Small intestine (tissue), 7 donors: ENCODE data around the gene GGN. TPM values are rescaled to one million over a fixed set of nuclear protein-coding genes. Genes with fewer than 3 reads are reported as not detected.

Experiments
- DNase-seq, 2 donors: peaks; one replicate each; pipeline versions ENCODE4 v3.0.0 to v3.0.0-alpha.2; 2013
- FAIRE-seq: peaks from 2 replicates; lab custom pipeline; 2012; peaks lifted over from hg19 to GRCh38; lab: Jason Lieb, UNC
- H3K27ac ChIP-seq, 3 donors: one replicate each; pipeline ENCODE4 v1.5.1; 2013; ENCODE audit warnings: low read length in 2 of 3, mild to moderate bottlenecking in 2 of 3, control low read depth in 1 of 3, inconsistent platforms in 1 of 3, low read depth in 1 of 3, moderate library complexity in 1 of 3
- H3K27me3 ChIP-seq, 3 donors: one replicate each; pipeline ENCODE4 v1.6.1; 2013; ENCODE audit warnings: low read length in 3 of 3, inconsistent platforms in 1 of 3; ENCODE audit not compliant: control insufficient read depth in 3 of 3, insufficient read depth in 3 of 3
- H3K36me3 ChIP-seq, 3 donors: one replicate each; pipeline ENCODE4 v1.6.1; 2013; ENCODE audit warnings: low read length in 3 of 3, inconsistent platforms in 1 of 3, low read depth in 1 of 3, mild to moderate bottlenecking in 1 of 3, moderate library complexity in 1 of 3; ENCODE audit not compliant: control insufficient read depth in 3 of 3, insufficient read depth in 2 of 3
- H3K4me1 ChIP-seq, 3 donors: one replicate each; pipeline ENCODE4 v1.6.1; 2013; ENCODE audit warnings: low read length in 2 of 3, inconsistent platforms in 1 of 3, low read depth in 1 of 3, mild to moderate bottlenecking in 1 of 3, moderate library complexity in 1 of 3; ENCODE audit not compliant: control insufficient read depth in 3 of 3, insufficient read depth in 2 of 3
- H3K4me3 ChIP-seq, 3 donors: one replicate each; pipeline ENCODE4 v1.5.1; 2013; ENCODE audit warnings: low read length in 3 of 3, control low read depth in 1 of 3, inconsistent platforms in 1 of 3, low read depth in 1 of 3, mild to moderate bottlenecking in 1 of 3, moderate library complexity in 1 of 3
- H3K9me3 ChIP-seq, 2 donors: one replicate each; pipeline ENCODE4 v1.6.1; 2013; ENCODE audit warnings: low read depth in 1 of 2, low read length in 1 of 2; ENCODE audit not compliant: control insufficient read depth in 2 of 2, insufficient read depth in 1 of 2
- WGBS, 3 donors: extraction: QIAGEN DNeasy Blood & Tissue Kit; methylation state at CpG; one replicate each; pipeline ENCODE4 v1.1.7; 2013; 5-methylcytosine and 5-hydroxymethylcytosine counted together
- polyA plus RNA-seq, 4 donors: library from polyadenylated mRNA; stranded (reverse) in 3 of 4; unstranded in 1 of 4; fragments of 200-250 nt in 3 of 4; fragments of 120-200 nt in 1 of 4; gene quantifications; one replicate each; pipeline versions ENCODE4 v1.2.1 to v1.2.3, GENCODE V29; 2013
- donor health status: healthy with polysubstance abuse.
- donor health status: control.
- donor health status: control.
- donor health status: Bipolar disorder and iron deficiency.
- donor health status: healthy.

Gene GGN
- polyA plus RNA-seq, 4 donors = 1.7 to 16.1 (median 8.2) TPM

- Histone ChIP-seq H3K9me3 (peaks cover 0 to 10% of the 10 kb centered on the region in 2 donors), H3K27ac (no peak overlapping the region), H3K27me3 (peaks cover 0 to 54% (median 0%) of the 10 kb centered on the region in 3 donors), H3K4me3 (peak overlapping the region in 2 of 3 donors; percentile 47 to 50), H3K4me1 (peaks cover 0 to 15% (median 0%) of the 10 kb centered on the region in 3 donors), H3K36me3 (no peaks in the 10 kb centered on the region)
- 16 to 24% (median 21%) methylated on average over 23 of the region's 23 CpGs for WGBS, 3 donors
- no peak for FAIRE-seq
- no peak for DNase-seq
Observed at GRCh38 chr19:38360839-38361631, 26.8 kb downstream of the GGN start.

GRCh38 chr19:38360351-38360750 is 27.5 kb downstream of the GGN start:
- Histone ChIP-seq H3K4me1 (peaks cover 0 to 15% (median 0%) of the 10 kb centered on the region in 3 donors), H3K9me3 (peaks cover 0 to 10% of the 10 kb centered on the region in 2 donors), H3K36me3 (no peaks in the 10 kb centered on the region), H3K27me3 (peaks cover 0 to 55% (median 0%) of the 10 kb centered on the region in 3 donors), H3K4me3 (no peak overlapping the region), H3K27ac (no peak overlapping the region)
- 64 to 81% (median 81%) methylated on average over 9 of the region's 9 CpGs for WGBS, 3 donors
- DNase-seq = no peak
- FAIRE-seq = no peak

GRCh38 chr19:38359242-38360021 is 28.4 kb downstream of the GGN start:
- FAIRE-seq (no peak), DNase-seq (no peak)
- Histone ChIP-seq H3K27ac (no peak overlapping the region), H3K27me3 (peaks cover 0 to 55% (median 0%) of the 10 kb centered on the region in 3 donors), H3K9me3 (peaks cover 0 to under 1% of the 10 kb centered on the region in 2 donors), H3K4me3 (no peak overlapping the region), H3K4me1 (peaks cover 0 to 15% (median 0%) of the 10 kb centered on the region in 3 donors), H3K36me3 (no peaks in the 10 kb centered on the region)
- 42 to 51% (median 49%) methylated on average over 17 to 18 of the region's 18 CpGs for WGBS, 3 donors

GRCh38 chr19:38358071-38358470 is 29.8 kb downstream of the GGN start:
- DNase-seq = no peak
- H3K36me3 ChIP-seq = no peaks in the 10 kb centered on the region
- peaks cover 0 to 61% (median 0%) of the 10 kb centered on the region in 3 donors for H3K27me3 ChIP-seq
- FAIRE-seq = no peak
- no peaks in the 10 kb centered on the region for H3K9me3 ChIP-seq
- H3K4me3 ChIP-seq = no peak overlapping the region
- peaks cover 0 to 15% (median 0%) of the 10 kb centered on the region in 3 donors for H3K4me1 ChIP-seq
- no peak overlapping the region for H3K27ac ChIP-seq
- 18 to 41% (median 29%) methylated on average over 5 of the region's 5 CpGs for WGBS, 3 donors

GRCh38 chr19:38355728-38356725 is 31.8 kb downstream of the GGN start:
- H3K36me3 ChIP-seq = no peaks in the 10 kb centered on the region
- peaks cover 0 to under 1% (median 0%) of the 10 kb centered on the region in 3 donors for H3K4me1 ChIP-seq
- no peak for DNase-seq
- no peak overlapping the region for H3K27ac ChIP-seq
- no peak for FAIRE-seq
- H3K4me3 ChIP-seq = no peak overlapping the region
- 60 to 70% (median 63%) methylated on average over 16 of the region's 16 CpGs for WGBS, 3 donors
- H3K27me3 ChIP-seq = peaks cover 0 to 49% (median 0%) of the 10 kb centered on the region in 3 donors
- no peaks in the 10 kb centered on the region for H3K9me3 ChIP-seq

GRCh38 chr19:38352611-38353010 is 35.2 kb downstream of the GGN start:
- no peaks in the 10 kb centered on the region for H3K4me1 ChIP-seq
- no peaks in the 10 kb centered on the region for H3K36me3 ChIP-seq
- peaks cover 0 to 17% (median 0%) of the 10 kb centered on the region in 3 donors for H3K27me3 ChIP-seq
- DNase-seq (no peak), FAIRE-seq (no peak)
- no peaks in the 10 kb centered on the region for H3K9me3 ChIP-seq
- no peak overlapping the region for H3K27ac ChIP-seq
- no peak overlapping the region for H3K4me3 ChIP-seq
- 63 to 83% (median 78%) methylated on average over 8 of the region's 8 CpGs for WGBS, 3 donors

GRCh38 chr19:38351865-38352395 is 35.9 kb downstream of the GGN start:
- no peak for DNase-seq
- no peaks in the 10 kb centered on the region for H3K9me3 ChIP-seq
- H3K27me3 ChIP-seq = peaks cover 0 to 15% (median 0%) of the 10 kb centered on the region in 3 donors
- no peaks in the 10 kb centered on the region for H3K4me1 ChIP-seq
- 66 to 76% (median 73%) methylated on average over 9 of the region's 9 CpGs for WGBS, 3 donors
- no peak overlapping the region for H3K27ac ChIP-seq
- FAIRE-seq = no peak
- H3K4me3 ChIP-seq = no peak overlapping the region
- no peaks in the 10 kb centered on the region for H3K36me3 ChIP-seq
